Spleen (tissue), 7 donors: ENCODE measurements around the gene TRIM8.

Experiments used
- POLR2A ChIP-seq, 3 donors: fragments of 450-650 bp; IDR thresholded peaks; one replicate each; pipeline ENCODE4 v1.5.1; 2017; ENCODE audit warnings: antibody characterized with exemption in 3 of 3, mild to moderate bottlenecking in 1 of 3
- POLR2AphosphoS5 ChIP-seq, 3 donors: sonication (generic); formaldehyde crosslinking; IDR thresholded peaks; one replicate each; pipeline ENCODE4 v1.5.1; 2017; ENCODE audit warnings: antibody characterized with exemption in 3 of 3
- TF ChIP-seq, protein P1 (sequence below), 11 experiments: fragments of 200-600 bp in 7 of 11; fragments of 450-650 bp in 4 of 11; sonication (generic) in 4 of 11; IDR thresholded peaks in 8 of 11; conservative IDR thresholded peaks in 3 of 11; 1 replicate in 7 of 11; 2 replicates in 4 of 11; pipeline versions ENCODE4 v1.4.0 to v1.8.0; 2016 to 2021; ENCODE audit warnings: antibody characterized with exemption in 11 of 11, inconsistent platforms in 4 of 11, mild to moderate bottlenecking in 1 of 11
- donor health status: DM: no; HTN: no; CAD: no; lungs with moderate emphysema.
- donor health status: DM: no; HTN: no; CAD: no.
- donor health status: DM: no; HTN: no; CAD: no.

DNA sequence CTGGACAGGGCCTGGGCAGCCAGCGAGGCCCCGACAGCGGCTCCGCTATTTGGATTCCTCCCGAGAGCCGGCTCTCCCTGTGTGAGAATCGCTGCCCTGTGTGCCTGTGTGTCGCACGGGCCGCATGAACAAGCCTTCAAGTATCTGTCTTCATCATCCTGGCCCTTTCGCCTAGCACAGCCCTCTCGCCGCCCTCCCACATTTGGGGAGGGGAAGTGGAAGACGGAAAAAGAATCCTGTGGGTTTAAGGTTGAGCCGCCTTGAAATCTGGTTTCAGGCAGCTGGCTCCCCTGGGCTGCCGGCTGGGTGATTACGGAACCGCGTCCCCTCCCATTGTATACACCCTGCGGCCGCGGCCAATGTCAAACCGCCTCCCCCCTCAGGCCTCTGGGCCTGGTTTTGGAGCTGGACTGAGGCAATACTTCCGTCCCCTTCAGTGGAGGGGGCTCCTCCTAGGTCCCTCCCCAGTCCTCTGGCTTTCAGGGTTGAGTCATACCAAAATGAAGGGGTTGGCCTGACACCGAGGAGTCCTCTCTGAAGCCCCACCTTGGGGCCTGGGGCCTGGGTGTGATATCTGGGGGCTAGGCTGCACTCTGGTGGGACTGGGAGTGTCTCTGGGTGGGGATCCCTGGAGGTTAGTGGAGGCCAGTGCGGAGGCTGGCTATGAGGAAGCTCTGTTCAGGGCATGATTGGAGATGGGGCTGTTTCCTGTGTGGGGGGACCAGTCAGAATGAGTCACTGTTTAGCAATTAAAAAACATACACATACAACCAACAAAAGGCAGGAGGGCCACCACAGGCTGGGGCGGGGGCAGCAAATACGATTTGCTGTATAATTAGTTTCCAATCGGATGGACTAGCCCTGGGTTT lies 1.7 kb downstream of the TRIM8 start:
- TF ChIP-seq POLR2A (IDR thresholded peaks at IDR 0.05) (peak in 1 of 3 donors; percentile 18), POLR2AphosphoS5 (IDR thresholded peaks at IDR 0.05) (peak; percentile 79 to 85 (median 80))
- TF ChIP-seq, protein P1, sequence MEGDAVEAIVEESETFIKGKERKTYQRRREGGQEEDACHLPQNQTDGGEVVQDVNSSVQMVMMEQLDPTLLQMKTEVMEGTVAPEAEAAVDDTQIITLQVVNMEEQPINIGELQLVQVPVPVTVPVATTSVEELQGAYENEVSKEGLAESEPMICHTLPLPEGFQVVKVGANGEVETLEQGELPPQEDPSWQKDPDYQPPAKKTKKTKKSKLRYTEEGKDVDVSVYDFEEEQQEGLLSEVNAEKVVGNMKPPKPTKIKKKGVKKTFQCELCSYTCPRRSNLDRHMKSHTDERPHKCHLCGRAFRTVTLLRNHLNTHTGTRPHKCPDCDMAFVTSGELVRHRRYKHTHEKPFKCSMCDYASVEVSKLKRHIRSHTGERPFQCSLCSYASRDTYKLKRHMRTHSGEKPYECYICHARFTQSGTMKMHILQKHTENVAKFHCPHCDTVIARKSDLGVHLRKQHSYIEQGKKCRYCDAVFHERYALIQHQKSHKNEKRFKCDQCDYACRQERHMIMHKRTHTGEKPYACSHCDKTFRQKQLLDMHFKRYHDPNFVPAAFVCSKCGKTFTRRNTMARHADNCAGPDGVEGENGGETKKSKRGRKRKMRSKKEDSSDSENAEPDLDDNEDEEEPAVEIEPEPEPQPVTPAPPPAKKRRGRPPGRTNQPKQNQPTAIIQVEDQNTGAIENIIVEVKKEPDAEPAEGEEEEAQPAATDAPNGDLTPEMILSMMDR (IDR thresholded peaks at IDR 0.05 in 8 of 11, conservative IDR thresholded peaks at IDR 0.05 in 3 of 11), result peak in 6 of 11 experiments; percentile 5 to 28 (median 17)
